Measurements from ENCODE around the gene SLC30A10. TPM values are rescaled to one million over a fixed set of nuclear protein-coding genes. Genes with fewer than 3 reads are reported as not detected.
A peak's percentile ranks its signal among the peaks of the same experiment; 100 is the strongest.
"Not testable (repeated sequence)": the region's sequence is repeated elsewhere in the genome, so short reads cannot be mapped to it uniquely, and the experiment has no call there.

The SLC30A10 gene
- total RNA-seq, 2 experiments from 2014 or later: not detected

DNA sequence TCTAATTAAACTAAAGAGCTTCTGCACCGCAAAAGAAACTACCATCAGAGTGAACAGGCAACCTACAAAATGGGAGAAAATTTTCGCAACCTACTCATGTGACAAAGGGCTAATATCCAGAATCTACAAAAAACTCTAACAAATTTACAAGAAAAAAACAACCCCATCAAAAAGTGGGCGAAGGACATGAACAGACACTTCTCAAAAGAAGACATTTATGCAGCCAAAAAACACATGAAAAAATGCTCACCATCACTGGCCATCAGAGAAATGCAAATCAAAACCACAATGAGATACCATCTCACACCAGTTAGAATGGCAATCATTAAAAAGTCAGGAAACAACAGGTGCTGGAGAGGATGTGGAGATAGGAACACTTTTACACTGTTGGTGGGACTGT is 20.4 kb upstream of the SLC30A10 start:
- H3K4me2 ChIP-seq (ENCODE audit: low read length); H3K9me2 ChIP-seq (ENCODE audit: insufficient read depth, low read length); H3K36me3 ChIP-seq (ENCODE audit: insufficient read depth, low read length); H3K4me1 ChIP-seq (ENCODE audit: insufficient read depth, low read length, poor library complexity, severe bottlenecking); H3K9me3 ChIP-seq (ENCODE audit: low read length); BruUV-seq (replicated peaks); H2AFZ ChIP-seq (ENCODE audit: low read length); DNase-seq (ENCODE audit: low spot score); H3K79me2 ChIP-seq (ENCODE audit: insufficient read depth, low read depth, low read length); intact Hi-C loops (cut with micrococcal nuclease; ENCODE audit: unreplicated experiment); POLR2A ChIA-PET; CTCF ChIA-PET (ENCODE audit: unreplicated experiment); H4K20me1 ChIP-seq (ENCODE audit: insufficient read depth, low read length); H3K4me3 ChIP-seq (ENCODE audit: low read depth, low read length, poor library complexity, severe bottlenecking); H3K27ac ChIP-seq (ENCODE audit: low read depth, low read length, poor library complexity, severe bottlenecking): not testable (repeated sequence)

- BruUV-seq (replicated peaks): no TSS peak
- POLR2A ChIA-PET: no interaction called here
Observed at GRCh38 chr1:219945795-219946194, 17.4 kb upstream of the SLC30A10 start.

DNA sequence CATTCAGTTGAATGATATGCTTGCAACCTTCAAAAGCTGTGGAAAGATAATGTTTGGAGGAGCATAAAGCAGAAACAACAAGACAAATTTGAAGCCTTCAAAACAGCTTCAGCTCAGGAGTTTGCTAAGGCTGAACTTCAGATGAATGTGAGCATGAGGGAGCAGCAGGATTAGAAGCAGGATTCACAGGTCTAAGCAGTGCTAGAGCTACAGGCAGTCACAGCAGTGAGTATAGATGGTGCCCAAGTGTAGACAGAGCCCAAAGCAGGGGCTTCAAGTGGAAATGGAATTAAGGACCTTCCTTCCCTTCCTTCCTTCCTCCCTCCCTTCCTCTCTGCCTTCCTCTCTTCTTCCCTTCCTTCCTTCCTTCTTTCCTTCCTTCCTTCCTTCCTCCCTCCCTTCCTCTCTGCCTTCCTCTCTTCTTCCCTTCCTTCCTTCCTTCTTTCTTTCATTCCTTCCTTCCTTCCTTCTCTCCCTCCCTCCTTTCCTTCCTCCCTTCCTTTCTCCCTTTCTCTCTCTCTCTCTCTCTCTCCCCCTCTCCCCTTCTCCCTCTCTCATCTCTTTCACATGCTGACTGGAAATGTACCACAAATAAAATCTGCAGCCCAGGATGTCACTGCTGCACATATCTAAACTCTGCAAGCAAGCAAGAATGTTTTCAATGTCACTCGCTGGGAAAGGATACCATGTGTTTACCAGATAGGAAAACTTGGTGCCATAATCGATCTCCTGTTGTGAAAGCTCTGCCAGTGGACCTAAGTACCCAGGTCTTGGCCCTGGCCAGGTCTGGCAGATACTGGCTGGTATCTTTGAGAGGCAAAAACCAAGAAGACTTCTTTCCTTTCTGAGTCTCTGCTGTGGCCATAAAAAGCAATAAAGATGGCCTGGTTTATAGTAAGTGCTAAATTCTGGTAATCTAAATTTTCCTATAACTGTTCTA is 13.1 kb upstream of the SLC30A10 start:
- intact Hi-C loops (cut with micrococcal nuclease; ENCODE audit: unreplicated experiment): no loop called here
- Histone ChIP-seq H3K4me3 (ENCODE audit: low read depth, low read length, poor library complexity, severe bottlenecking) (no peak overlapping the region), H3K27ac (ENCODE audit: low read depth, low read length, poor library complexity, severe bottlenecking) (no peak overlapping the region), H4K20me1 (ENCODE audit: insufficient read depth, low read length) (no peaks in the 10 kb centered on the region), H3K79me2 (ENCODE audit: insufficient read depth, low read depth, low read length) (no peaks in the 10 kb centered on the region), H3K36me3 (ENCODE audit: insufficient read depth, low read length) (no peaks in the 10 kb centered on the region), H3K4me1 (ENCODE audit: insufficient read depth, low read length, poor library complexity, severe bottlenecking) (peaks cover 3% of the 10 kb centered on the region), H3K9me2 (ENCODE audit: insufficient read depth, low read length) (no peaks in the 10 kb centered on the region), H3K4me2 (ENCODE audit: low read length) (no peak overlapping the region), H2AFZ (ENCODE audit: low read length) (no peak overlapping the region), H3K9me3 (ENCODE audit: low read length) (no peaks in the 10 kb centered on the region)
- no peak for TF ChIP-seq EZH2phosphoT487 (IDR thresholded peaks at IDR 0.05; ENCODE audit: borderline replicate concordance, low read depth, low read length)
- TF ChIP-seq, protein P1, sequence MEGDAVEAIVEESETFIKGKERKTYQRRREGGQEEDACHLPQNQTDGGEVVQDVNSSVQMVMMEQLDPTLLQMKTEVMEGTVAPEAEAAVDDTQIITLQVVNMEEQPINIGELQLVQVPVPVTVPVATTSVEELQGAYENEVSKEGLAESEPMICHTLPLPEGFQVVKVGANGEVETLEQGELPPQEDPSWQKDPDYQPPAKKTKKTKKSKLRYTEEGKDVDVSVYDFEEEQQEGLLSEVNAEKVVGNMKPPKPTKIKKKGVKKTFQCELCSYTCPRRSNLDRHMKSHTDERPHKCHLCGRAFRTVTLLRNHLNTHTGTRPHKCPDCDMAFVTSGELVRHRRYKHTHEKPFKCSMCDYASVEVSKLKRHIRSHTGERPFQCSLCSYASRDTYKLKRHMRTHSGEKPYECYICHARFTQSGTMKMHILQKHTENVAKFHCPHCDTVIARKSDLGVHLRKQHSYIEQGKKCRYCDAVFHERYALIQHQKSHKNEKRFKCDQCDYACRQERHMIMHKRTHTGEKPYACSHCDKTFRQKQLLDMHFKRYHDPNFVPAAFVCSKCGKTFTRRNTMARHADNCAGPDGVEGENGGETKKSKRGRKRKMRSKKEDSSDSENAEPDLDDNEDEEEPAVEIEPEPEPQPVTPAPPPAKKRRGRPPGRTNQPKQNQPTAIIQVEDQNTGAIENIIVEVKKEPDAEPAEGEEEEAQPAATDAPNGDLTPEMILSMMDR (conservative IDR thresholded peaks at IDR 0.05; ENCODE audit: low read length): no peak
- ChIA-PET POLR2A (no interaction called here), CTCF (ENCODE audit: unreplicated experiment) (no interaction called here)
- DNase-seq (ENCODE audit: low spot score): no peak
- no TSS peak for BruUV-seq (replicated peaks)

More at GRCh38 chr1:219945795-219946194, 17.4 kb upstream of the SLC30A10 start:
- no peak overlapping the region for H3K4me3 ChIP-seq (ENCODE audit: low read depth, low read length, poor library complexity, severe bottlenecking)
- DNase-seq (ENCODE audit: low spot score): peak; percentile 6
- no peak for TF ChIP-seq EZH2phosphoT487 (IDR thresholded peaks at IDR 0.05; ENCODE audit: borderline replicate concordance, low read depth, low read length)
- TF ChIP-seq, protein P1 (conservative IDR thresholded peaks at IDR 0.05; ENCODE audit: low read length): no peak
- no peak overlapping the region for H3K27ac ChIP-seq (ENCODE audit: low read depth, low read length, poor library complexity, severe bottlenecking)
- CTCF ChIA-PET (ENCODE audit: unreplicated experiment): no interaction called here
- peaks cover 3% of the 10 kb centered on the region for H3K4me1 ChIP-seq (ENCODE audit: insufficient read depth, low read length, poor library complexity, severe bottlenecking)
- no peaks in the 10 kb centered on the region for H3K9me2 ChIP-seq (ENCODE audit: insufficient read depth, low read length)
- H3K36me3 ChIP-seq (ENCODE audit: insufficient read depth, low read length): no peaks in the 10 kb centered on the region
- no peak overlapping the region for H3K4me2 ChIP-seq (ENCODE audit: low read length)
- no peaks in the 10 kb centered on the region for H3K79me2 ChIP-seq (ENCODE audit: insufficient read depth, low read depth, low read length)
- H4K20me1 ChIP-seq (ENCODE audit: insufficient read depth, low read length): no peaks in the 10 kb centered on the region
- H2AFZ ChIP-seq (ENCODE audit: low read length): no peak overlapping the region
- no peaks in the 10 kb centered on the region for H3K9me3 ChIP-seq (ENCODE audit: low read length)
- intact Hi-C loops (cut with micrococcal nuclease; ENCODE audit: unreplicated experiment): no loop called here

Data from OCI-LY7 (cell line).